Measurements from ENCODE around the gene CRTC2. TPM values are rescaled to one million over a fixed set of nuclear protein-coding genes. Genes with fewer than 3 reads are reported as not detected.

The CRTC2 gene
- total RNA-seq, 2 donors from 2014 or later = 17.3 to 19.6 TPM

GRCh38 chr1:153936011-153936802 lies 22.2 kb downstream of the CRTC2 start:
- ATAC-seq (no peak), DNase-seq (no peak)
- intact Hi-C loops (cut with DNase I) = no loop called here

- no peak for ATAC-seq
- DNase-seq = no peak
- intact Hi-C loops (cut with DNase I) = no loop called here
These were observed 23.7 kb downstream of the CRTC2 start for GRCh38 chr1:153934746-153935145.

DNA sequence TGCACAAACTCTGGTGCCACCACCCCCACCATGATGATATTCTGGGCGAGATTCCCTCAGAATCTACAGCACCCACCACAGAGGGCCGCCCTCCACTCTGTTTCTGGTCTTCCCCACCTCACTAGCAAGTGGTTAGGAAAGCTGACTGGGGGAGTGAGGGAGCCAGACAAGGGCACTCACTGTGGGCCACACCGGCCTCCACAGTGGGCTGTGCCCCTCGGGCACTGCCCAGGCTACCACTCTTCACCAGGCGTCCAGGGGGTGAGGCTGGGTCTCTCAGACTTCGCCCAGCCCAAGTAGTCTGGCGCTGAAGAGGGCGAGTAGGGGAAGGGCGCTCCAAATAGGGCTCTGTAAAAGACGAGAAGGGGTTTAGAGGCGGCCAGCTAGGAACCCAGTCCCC lies 24.5 kb downstream of the CRTC2 start:
- intact Hi-C loops (cut with DNase I) = no loop called here
- no peak for DNase-seq

GRCh38 chr1:153933430-153933829 lies 25.0 kb downstream of the CRTC2 start:
- intact Hi-C loops (cut with DNase I) = no loop called here
- ATAC-seq = no peak
- DNase-seq = no peak

More for the DNA sequence above, 24.5 kb downstream of the CRTC2 start:
- ATAC-seq = no peak

- no peak for DNase-seq
- no peak for ATAC-seq
These were observed 26.0 kb downstream of the CRTC2 start for GRCh38 chr1:153932156-153933131.

GRCh38 chr1:153929981-153930948 lies 28.1 kb downstream of the CRTC2 start:
- intact Hi-C loops (cut with DNase I) = no loop called here
- DNase-seq (no peak), ATAC-seq (no peak)

More at GRCh38 chr1:153932156-153933131, 26.0 kb downstream of the CRTC2 start:
- intact Hi-C loops (cut with DNase I) = no loop called here

DNA sequence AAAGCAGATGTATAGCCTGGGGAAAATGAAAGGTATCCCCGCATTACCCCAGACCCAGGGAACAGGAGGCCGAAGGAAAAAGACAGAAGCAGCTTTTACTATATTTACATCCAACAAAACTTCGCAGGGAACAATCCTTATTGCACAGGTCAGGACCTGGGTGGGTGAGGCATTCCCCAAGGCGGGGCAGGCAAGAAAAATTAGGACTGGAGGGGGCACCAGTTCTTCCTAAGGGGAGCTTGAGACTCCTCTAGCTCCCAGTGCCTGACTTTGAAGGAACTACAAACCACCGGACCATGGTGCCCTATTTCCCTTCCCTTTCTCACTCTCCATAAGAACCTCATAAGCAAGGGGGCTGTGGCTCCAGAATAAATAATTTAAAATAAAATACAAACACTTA lies 29.0 kb downstream of the CRTC2 start:
- intact Hi-C loops (cut with DNase I) = no loop called here
- no peak for ATAC-seq
- no peak for DNase-seq

DNA sequence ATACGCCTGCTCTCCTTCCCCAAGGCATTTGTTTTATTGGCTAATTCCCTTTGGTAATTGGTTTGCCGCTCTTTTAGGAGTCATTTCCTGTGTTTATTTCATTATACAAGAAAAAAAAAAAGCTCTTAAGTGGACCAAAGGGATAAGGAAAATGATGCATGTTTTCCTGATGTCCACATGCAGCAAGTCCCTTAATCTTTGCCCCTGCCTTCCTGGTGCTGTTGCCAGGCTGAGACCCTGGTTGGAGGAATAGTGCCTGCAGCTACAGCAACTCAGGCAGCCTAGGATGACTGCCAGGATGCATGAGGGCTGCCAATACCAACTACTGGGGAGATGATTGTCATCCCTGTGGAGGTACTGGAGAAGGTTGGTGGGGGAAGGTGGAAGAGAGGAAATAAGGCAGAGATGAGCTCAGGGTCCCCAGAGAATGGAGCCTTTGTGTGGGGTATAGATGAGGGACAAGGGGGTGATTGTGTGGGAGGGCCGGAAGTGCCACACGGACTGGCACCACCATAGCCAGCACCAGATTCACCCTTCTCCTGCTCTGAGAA lies 29.5 kb downstream of the CRTC2 start:
- ATAC-seq = peak in 1 of 2 donors; percentile 45
- intact Hi-C loops (cut with DNase I) = no loop called here
- no peak for DNase-seq

- intact Hi-C loops (cut with DNase I) = no loop called here
- no peak for ATAC-seq
- no peak for DNase-seq
These were observed 30.2 kb downstream of the CRTC2 start for GRCh38 chr1:153928245-153928644.

DNA sequence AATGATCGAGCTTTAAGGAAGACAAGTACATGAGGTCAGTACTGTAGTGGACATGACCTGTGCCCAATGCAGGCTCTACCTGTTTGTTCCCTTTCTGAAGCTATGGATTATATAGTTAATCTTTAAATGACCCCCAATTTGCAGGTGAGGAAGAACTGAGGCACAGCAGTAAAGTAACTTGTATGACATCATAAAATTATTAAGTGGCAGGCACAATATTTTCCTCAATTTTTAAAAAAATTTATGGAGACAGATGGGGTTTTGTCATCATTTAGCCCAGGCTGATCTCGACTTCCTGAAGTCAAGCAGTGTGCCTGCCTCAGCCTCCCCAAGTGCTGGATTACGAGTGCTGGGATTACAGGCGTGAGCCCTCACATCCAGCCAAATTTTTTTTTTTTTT lies 32.0 kb downstream of the CRTC2 start:
- ATAC-seq (no peak), DNase-seq (no peak)
- intact Hi-C loops (cut with DNase I) = no loop called here

GRCh38 chr1:153922972-153923925 lies 35.2 kb downstream of the CRTC2 start, which contains the start of gene GATAD2B:
Gene GATAD2B, minus strand, starts transcription at chr1:153922972. Its CDS starts 94,625 bp downstream, at chr1:153828347.
- peak; percentile 98 to 99 for ATAC-seq
- intact Hi-C loops (cut with DNase I) = no loop called here
- DNase-seq = peak; percentile 100

DNA sequence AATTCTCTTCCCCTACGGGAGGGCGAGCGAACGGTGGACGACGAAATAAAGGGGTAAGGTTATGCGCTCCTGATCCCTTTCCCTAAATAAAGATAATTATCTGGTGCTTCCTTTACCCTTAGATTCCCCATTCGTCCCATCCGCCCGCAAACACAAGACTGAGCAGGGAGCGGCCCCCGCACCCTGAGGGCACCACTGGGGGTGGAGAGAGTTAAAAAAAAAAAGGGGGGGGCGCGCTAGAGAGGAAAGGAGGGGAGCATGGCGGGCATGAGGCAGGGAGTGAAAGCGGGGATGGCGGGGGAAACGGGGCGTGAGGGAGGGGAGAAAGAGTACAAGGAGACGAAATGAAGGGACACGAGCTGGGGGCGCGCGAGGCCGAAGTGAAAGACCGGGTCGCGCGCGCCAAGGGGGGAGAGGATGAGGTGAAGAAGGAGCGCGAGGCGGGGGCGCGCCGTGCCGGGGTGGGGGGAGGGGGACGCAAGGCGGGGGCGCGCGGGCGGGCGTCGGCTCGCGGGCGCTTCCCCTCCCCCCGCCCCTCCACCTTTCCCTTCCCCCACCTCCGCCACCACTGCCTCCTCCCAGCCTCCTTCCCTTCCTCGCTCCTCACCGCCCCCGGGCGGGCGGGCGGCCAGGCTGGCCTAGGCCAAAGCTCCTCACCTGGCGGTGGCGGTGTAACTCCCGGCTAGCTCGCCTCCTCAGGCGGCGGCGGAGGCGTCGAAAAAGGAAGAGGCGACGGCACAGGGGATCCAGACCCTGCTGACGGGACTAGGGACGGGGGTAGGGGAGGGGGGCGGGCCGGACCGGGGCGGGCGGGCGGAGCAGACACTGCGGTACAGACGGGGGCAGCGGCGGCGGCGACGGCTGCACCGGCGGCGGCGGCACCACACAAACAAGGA lies 36.1 kb downstream of the CRTC2 start:
- ATAC-seq = peak; percentile 14 to 50
- peak; percentile 57 for DNase-seq
- intact Hi-C loops (cut with DNase I) = no loop called here

DNA sequence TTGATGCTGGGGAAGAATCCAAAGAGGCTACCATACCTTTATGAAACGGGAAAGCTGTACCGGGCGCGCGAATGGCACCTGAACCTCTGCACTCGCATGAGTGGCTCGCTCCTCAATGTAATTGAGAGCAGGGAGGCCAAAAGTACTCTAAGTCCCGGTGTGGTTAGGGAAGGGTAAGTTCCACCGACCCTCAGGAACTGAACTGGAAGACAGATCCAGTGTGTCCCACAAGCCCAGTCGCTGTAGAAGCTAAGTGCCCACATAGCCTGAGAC lies 36.7 kb downstream of the CRTC2 start:
- ATAC-seq (no peak), DNase-seq (no peak)
- intact Hi-C loops (cut with DNase I) = no loop called here

DNA sequence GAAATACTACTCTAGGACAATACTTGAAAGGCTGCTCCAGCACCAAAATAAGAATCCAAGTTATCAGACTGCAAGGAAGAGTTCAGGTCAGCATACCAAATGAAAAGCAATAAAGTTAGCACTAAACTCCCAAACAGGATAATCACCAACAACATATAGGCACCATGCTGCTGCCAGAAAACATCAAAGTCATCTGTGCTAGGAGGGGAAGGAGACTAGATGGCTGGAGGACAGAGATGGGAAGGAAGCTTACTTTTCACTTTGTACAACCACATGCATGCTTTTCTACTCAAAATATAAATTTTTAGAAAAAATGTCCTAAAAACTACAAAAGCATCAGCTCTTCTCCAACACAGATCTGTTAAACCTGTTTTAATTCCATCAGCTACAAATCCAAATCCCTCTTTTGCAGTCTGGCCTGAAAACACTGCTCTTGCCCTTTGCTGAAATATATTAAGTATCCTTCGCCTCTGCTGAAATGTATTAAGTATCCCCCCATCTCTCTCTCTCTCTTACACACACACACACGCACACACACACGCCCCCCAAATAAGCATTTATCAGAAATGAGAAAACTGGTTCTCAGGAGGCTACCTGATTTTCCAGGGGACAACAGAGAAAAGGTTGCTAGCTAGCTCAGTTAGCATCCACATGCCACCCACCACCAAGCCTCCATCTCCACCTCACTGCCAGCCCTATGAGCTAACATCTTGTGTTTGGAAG lies 37.2 kb downstream of the CRTC2 start:
- intact Hi-C loops (cut with DNase I) = no loop called here
- ATAC-seq (no peak), DNase-seq (no peak)

DNA sequence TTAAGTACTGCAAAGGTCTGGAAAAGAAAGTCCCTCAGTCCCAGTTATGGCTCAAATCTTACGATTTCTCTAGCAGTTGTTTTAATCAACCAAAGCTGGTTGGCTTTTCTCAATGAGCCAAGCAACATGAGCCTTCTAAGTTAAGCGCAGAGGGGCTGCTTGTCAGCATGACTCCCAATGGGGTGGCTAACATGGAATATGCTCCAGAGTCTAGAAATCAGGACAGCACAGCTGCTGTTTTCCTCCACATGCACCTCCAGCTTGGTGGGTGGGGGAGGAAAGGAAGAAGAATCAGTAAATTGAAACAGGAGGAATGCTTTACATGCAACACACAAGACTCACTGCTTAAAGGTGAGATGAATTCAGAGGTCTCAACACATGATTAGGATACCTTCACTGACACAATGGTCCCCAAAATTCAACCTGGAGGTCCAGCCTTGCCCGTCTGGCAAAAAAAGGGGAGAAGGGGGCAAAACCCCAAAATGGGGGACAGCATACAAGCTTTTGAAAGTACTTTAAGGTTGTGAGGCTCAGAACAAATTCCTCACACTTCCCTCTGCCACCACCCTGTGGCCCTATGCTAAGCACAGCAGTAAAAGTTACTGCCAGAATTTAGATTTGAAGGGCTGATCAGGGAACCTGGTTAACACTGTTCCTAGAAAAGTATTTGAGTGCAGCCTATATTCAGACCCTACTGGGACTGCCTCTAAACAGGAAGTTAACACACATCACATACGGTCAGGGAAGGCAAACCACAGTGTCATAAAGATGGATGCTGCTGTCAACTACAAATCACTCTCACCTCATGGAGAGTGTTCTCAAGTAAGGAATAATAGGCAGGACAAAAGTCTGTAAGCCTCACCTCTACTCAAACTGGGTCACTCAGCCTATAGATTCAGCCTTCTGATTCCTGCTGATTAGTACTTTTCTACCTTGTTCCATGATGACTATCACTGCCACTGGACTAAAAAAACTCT lies 38.2 kb downstream of the CRTC2 start:
- ATAC-seq (no peak), DNase-seq (no peak)
- intact Hi-C loops (cut with DNase I) = no loop called here

Data from left cardiac atrium (tissue), 4 donors.